ENCODE measurements around the gene ZC3H18.

ZC3H18 gene

DNA sequence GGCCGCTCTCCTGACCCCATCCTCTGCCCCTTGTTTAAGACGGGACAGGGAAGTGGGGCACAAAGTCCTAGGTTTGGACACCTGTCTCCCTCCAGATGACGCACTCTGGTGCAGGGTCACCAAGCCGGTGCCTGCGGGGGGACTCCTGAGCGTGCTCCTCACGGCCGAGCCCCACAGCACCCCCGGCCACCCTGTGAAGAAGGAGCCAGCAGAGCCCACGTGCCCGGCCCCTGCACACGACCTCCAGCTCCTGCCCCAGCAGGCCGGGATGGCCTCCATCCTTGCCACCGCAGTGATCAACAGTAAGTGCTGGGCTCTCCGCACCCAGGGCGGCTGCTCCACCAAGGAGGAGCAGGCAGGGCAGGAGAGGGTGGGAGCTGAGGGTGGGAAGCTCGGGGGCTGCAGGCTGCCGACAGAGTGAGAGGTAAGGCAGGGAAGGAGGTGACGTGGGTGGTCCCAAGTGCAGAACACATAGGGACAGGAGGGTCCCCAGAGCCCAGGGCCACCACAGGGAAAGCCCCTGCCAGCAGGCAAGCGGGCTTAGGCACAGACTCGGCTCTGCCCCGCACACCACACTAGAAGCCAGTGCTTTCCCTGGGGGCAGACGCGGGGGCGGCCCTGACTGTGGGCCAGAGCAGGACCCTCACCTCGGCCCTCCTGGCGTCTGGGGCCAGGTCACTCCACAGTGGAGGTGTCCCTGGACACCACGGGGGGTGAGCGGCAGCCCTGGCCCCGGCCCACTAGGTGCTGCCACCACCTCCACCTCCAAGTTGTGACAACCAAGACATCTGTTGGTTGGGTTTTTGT lies 42.1 kb upstream of the ZC3H18 start:
- no peak for DNase-seq (ENCODE audit: low read depth, low spot score)
- H3K4me3 ChIP-seq (ENCODE audit: low read depth, low read length): no peak overlapping the region
- ChIA-PET POLR2A (no interaction called here), CTCF (interaction anchor here (1.3 kb wide), 1 partner anchor 84 kb away, joined by 4 read pairs; no protein-coding TSS in a partner anchor)
- TF ChIP-seq, protein P1, sequence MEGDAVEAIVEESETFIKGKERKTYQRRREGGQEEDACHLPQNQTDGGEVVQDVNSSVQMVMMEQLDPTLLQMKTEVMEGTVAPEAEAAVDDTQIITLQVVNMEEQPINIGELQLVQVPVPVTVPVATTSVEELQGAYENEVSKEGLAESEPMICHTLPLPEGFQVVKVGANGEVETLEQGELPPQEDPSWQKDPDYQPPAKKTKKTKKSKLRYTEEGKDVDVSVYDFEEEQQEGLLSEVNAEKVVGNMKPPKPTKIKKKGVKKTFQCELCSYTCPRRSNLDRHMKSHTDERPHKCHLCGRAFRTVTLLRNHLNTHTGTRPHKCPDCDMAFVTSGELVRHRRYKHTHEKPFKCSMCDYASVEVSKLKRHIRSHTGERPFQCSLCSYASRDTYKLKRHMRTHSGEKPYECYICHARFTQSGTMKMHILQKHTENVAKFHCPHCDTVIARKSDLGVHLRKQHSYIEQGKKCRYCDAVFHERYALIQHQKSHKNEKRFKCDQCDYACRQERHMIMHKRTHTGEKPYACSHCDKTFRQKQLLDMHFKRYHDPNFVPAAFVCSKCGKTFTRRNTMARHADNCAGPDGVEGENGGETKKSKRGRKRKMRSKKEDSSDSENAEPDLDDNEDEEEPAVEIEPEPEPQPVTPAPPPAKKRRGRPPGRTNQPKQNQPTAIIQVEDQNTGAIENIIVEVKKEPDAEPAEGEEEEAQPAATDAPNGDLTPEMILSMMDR (IDR thresholded peaks at IDR 0.05; ENCODE audit: insufficient read depth, low read length, missing control alignments): no peak

DNA sequence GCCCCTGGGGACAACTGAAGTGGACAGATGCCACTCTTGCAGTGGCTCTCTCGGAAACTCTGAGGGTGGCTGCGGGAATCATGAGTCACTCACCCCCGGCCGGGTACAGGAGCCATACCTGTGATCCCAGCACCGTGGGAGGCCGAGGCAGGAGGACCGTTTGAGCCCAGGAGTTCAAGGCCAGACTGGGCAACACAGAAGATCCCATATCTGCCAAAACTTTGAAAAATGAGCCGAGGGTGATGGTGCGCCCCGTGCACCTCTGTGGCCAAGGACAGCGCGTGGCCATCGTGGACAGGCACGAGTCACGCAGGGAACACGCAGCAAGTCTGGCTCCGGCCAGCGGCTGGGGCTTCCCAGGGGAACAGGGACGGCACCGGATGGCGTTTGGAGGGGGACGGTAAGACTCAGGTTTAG lies 41.3 kb upstream of the ZC3H18 start:
- no peak for DNase-seq (ENCODE audit: low read depth, low spot score)
- TF ChIP-seq, protein P1 (IDR thresholded peaks at IDR 0.05; ENCODE audit: insufficient read depth, low read length, missing control alignments): no peak
- POLR2A ChIA-PET: no interaction called here
- H3K4me3 ChIP-seq (ENCODE audit: low read depth, low read length): no peak overlapping the region
- CTCF ChIA-PET: interaction anchor here (1.3 kb wide), 1 partner anchor 84 kb away, joined by 4 read pairs; no protein-coding TSS in a partner anchor

DNA sequence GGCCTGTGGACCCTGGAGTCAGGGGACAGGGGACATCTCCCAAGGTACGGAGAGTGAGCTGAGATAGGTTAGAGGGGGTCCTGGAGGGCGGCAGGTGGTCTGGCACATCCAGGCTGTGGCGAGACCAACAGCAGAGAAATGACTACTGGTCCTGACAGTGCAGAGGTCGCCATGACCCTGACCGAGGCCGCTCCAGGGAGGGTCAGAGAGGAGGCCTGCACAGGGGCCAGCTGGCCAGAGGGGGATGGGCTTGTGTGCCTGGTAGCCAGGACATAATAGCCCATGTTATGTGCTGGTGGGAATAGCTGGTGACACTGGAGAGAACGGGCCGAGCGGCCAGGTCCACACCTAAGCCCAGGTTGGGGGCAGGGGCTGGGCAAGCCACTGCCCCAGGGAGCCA lies 40.6 kb upstream of the ZC3H18 start:
- no peak for DNase-seq (ENCODE audit: low read depth, low spot score)
- CTCF ChIA-PET: no interaction called here
- POLR2A ChIA-PET: no interaction called here
- H3K4me3 ChIP-seq (ENCODE audit: low read depth, low read length): no peak overlapping the region
- TF ChIP-seq, protein P1 (IDR thresholded peaks at IDR 0.05; ENCODE audit: insufficient read depth, low read length, missing control alignments): no peak

DNA sequence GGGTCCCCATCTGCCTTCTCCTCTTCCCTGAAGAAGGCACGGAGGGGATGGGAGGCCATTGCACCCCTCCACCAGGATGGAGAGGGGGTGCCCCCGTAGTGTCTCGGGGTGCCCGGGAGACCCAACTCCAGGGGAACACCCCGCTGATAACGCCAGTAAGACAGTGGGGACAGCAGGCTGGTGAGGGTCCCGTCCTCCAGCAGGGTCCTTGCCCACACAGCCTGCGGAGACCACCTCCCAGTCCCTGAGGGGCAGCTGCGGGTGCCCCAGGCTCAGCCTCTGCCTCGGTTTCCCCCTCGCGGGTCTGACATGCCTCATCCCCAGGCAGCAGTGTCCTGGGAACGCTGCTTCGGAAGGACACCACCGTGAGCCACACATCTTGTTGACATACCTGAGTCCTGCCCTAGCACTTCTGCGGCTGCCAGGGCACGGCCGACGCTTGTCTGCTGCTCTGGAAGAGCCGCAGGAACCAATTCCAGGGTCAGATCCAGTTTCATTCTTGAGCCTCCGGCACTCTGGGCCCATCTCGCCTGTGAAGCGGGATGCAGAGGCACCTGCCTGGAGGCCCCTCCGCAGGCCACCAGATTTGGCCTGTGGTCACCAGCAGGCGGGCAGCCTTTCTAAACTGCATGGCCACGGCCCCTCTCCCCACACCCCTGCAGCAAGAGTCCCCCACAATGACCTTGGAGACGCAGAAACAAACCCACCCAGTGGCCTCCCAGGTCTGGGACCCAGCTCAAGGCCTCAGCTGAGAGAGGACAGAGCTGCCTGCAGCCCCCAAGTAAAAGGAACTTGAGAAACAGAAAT lies 39.9 kb upstream of the ZC3H18 start:
- CTCF ChIA-PET: no interaction called here
- no peak for DNase-seq (ENCODE audit: low read depth, low spot score)
- POLR2A ChIA-PET: no interaction called here
- no peak overlapping the region for H3K4me3 ChIP-seq (ENCODE audit: low read depth, low read length)
- TF ChIP-seq, protein P1 (IDR thresholded peaks at IDR 0.05; ENCODE audit: insufficient read depth, low read length, missing control alignments): no peak

DNA sequence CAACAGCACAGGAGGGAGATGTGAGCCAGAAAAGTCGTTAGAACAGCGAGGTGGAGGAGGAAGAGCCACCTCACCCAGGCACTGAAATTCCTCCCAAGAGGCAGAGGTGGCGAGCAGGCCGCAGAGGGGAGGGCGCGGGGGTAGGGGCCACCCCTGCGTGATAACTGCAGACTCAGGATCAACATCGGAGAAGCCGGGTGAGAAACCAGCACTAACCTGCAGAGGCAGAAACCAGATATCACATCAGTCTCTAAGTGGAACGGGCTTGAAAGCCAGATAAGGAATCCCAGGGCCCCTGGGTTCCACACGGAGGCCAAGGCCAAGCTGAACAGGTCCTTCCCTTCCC lies 39.4 kb upstream of the ZC3H18 start:
- TF ChIP-seq, protein P1 (IDR thresholded peaks at IDR 0.05; ENCODE audit: insufficient read depth, low read length, missing control alignments): no peak
- H3K4me3 ChIP-seq (ENCODE audit: low read depth, low read length): no peak overlapping the region
- ChIA-PET POLR2A (no interaction called here), CTCF (interaction anchor here (0.8 kb wide), 1 partner anchor 93 kb away, joined by 3 read pairs; no protein-coding TSS in a partner anchor)
- no peak for DNase-seq (ENCODE audit: low read depth, low spot score)

DNA sequence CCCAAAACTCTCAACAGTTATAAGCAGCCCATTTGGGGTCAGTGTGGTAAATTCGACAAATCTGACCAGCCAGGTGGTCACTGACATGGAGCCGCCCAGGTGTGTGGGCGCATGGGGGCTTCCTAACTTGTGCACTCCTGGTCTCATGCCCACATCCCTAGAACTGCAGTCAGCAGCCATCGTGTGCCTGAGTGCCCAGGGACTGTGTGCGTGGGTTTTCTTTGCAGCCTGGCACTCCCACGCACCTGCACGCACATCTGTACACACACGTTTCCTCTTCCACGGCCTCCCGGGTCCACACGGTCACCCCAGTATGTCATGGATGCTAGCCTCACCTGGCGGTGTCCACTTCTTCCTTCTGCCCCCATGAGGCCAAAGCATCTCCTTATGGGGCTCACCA lies 38.9 kb upstream of the ZC3H18 start:
- ChIA-PET CTCF (interaction anchor here (0.8 kb wide), 1 partner anchor 94 kb away, joined by 3 read pairs; no protein-coding TSS in a partner anchor), POLR2A (no interaction called here)
- TF ChIP-seq, protein P1 (IDR thresholded peaks at IDR 0.05; ENCODE audit: insufficient read depth, low read length, missing control alignments): no peak
- no peak for DNase-seq (ENCODE audit: low read depth, low spot score)
- H3K4me3 ChIP-seq (ENCODE audit: low read depth, low read length): no peak overlapping the region

Measured in AG04449 (cell line).